Retinal pigment epithelial cell (primary cell): ENCODE results near the gene UBN2.

Experiments used
- DNase-seq: peaks from one replicate; pipeline ENCODE4 v3.0.0-alpha.2; 2010; ENCODE audit warnings: low read depth
- H3K4me3 ChIP-seq: 2 replicates; pipeline ENCODE4 v1.5.1; 2011; ENCODE audit warnings: mild to moderate bottlenecking, low read length, control low read depth, moderate library complexity
- CTCF ChIP-seq: conservative IDR thresholded peaks from 2 replicates; pipeline ENCODE4 v1.5.1; 2011; ENCODE audit warnings: low read depth, low read length, control low read depth, inconsistent platforms

Gene UBN2

GRCh38 chr7:139230774-139231512 is at the start of gene UBN2:
TSS of gene UBN2 (plus strand) at chr7:139231237. CDS start at chr7:139231485, 248 bp downstream.
- H3K4me3 ChIP-seq = peak within 1 kb of the TSS; percentile 93
- no peak for TF ChIP-seq CTCF
- peak; percentile 88 for DNase-seq

GRCh38 chr7:139181404-139181803 is 49.6 kb upstream of the UBN2 start:
- no peak for DNase-seq
- H3K4me3 ChIP-seq = no peak overlapping the region
- TF ChIP-seq CTCF = no peak

- H3K4me3 ChIP-seq = no peak overlapping the region
- TF ChIP-seq CTCF = no peak
- DNase-seq = no peak
Measured at GRCh38 chr7:139182363-139182762, 48.7 kb upstream of the UBN2 start.

DNA sequence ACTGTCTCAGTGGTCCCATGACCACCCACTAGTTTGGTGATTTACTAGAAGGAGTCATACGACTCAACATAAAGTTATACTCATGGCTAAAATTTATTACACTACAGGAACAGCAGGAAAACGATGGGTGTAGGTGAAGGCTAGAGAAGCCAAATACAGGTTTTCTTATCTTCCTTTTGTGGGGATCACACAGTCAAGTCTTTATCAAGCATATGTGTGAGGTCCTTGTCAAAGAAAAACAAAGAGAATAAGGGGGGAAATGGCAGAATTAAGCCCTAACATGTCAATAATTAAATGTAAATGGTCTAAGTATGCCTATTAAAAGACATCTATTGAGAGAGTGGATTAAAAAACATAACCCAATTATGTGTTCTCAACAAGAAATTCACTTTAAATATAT is 47.8 kb upstream of the UBN2 start:
- H3K4me3 ChIP-seq = no peak overlapping the region
- TF ChIP-seq CTCF = no peak
- no peak for DNase-seq

- H3K4me3 ChIP-seq = no peak overlapping the region
- TF ChIP-seq CTCF = no peak
- DNase-seq = no peak
Measured at GRCh38 chr7:139183878-139184338, 47.1 kb upstream of the UBN2 start.

GRCh38 chr7:139186146-139186545 is 44.9 kb upstream of the UBN2 start:
- TF ChIP-seq CTCF = no peak

DNA sequence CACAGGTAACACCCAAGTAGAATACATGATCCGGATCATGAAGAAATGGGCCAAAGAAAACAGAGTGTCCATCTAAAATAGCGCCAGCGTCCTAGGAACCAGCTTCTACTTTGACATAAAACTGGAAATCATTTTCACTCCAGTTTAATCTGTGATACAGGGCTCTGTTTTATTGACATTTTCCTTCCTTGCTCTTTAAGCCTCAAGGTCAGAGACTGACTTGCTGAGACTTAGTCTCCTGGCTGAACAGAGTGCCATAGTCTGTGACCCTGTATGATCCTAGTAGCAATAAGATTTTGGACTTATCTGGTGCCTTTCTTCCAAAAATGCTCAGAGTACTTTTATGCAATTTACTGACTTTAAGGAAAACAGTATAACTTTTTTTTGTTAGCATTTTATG is 41.7 kb upstream of the UBN2 start:
- no peak for TF ChIP-seq CTCF
- no peak overlapping the region for H3K4me3 ChIP-seq
- no peak for DNase-seq

More at GRCh38 chr7:139186146-139186545, 44.9 kb upstream of the UBN2 start:
- no peak overlapping the region for H3K4me3 ChIP-seq
- DNase-seq = no peak
